ENCODE results near the gene NCAM1. TPM values are rescaled to one million over a fixed set of nuclear protein-coding genes. Genes with fewer than 3 reads are reported as not detected.

NCAM1 gene
- total RNA-seq, 1 experiment from 2014 or later, result 0.22 TPM

DNA sequence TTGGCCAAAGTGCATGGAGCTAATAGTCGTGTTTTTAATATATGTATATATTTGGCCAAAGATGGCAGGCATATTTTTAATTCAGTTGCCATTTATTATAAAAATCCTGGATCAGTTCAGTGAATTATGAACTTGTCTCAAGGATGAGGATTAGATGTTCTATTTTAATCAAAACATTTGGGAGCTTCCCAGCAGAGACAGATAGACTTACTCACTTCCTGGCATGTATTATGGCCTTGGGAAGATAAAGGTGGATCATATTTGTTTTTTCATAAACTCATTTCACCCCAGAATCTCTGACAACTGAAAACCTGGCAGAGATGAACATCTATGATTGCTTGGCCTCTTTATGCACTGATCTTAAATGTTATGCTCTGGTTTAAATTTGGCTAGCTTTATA is 148.8 kb downstream of the NCAM1 start:
- H3K27ac ChIP-seq (ENCODE audit: low read depth, low read length), result no peak overlapping the region
- no peak overlapping the region for H3K9ac ChIP-seq (ENCODE audit: low read length)
- no peaks in the 10 kb centered on the region for H3K9me3 ChIP-seq (ENCODE audit: control insufficient read depth in 1 of 2, insufficient read depth in 1 of 2, low read depth in 1 of 2, low read length in 2 of 2)
- no peaks in the 10 kb centered on the region for H3K79me2 ChIP-seq (ENCODE audit: insufficient read depth, low read length)
- ChIA-PET RAD21 (ENCODE audit: low non-redundant PET in 1 of 2, low total read pairs in 2 of 2, uncharacterized antibody in 2 of 2, unreplicated experiment in 2 of 2) (no interaction called here), POLR2A (no interaction called here), CTCF (no interaction called here)
- no peak for ATAC-seq
- no peak overlapping the region for H3K4me3 ChIP-seq (replicated peaks in 1 of 2; ENCODE audit: low read depth in 1 of 2, low read length in 2 of 2)
- no TSS peak for BruUV-seq (replicated peaks)
- no peak for DNase-seq (ENCODE audit: low read depth, low spot score)
- no peaks in the 10 kb centered on the region for H3K36me3 ChIP-seq (ENCODE audit: control insufficient read depth in 1 of 2, insufficient read depth in 2 of 2, low read length in 2 of 2)
- intact Hi-C loops (cut with micrococcal nuclease), result loop anchor here (5.0 to 10.0 kb wide), 2 partner anchors 815 to 893 kb away; no protein-coding TSS in a partner anchor
- no peaks in the 10 kb centered on the region for H3K4me1 ChIP-seq (ENCODE audit: control insufficient read depth in 1 of 2, insufficient read depth in 2 of 2, low read length in 2 of 2)
- peaks cover 30% of the 10 kb centered on the region for H3K27me3 ChIP-seq (ENCODE audit: insufficient read depth, low read length)
- no peaks in the 10 kb centered on the region for H3K9me2 ChIP-seq (ENCODE audit: insufficient read depth)
- no peak overlapping the region for H3K4me2 ChIP-seq (ENCODE audit: low read length)
- TF ChIP-seq FOSL1 (IDR thresholded peaks at IDR 0.05; ENCODE audit: low read depth), result no peak
- no peak for TF ChIP-seq POLR2A (IDR thresholded peaks at IDR 0.05; ENCODE audit: borderline replicate concordance, extremely low read depth, insufficient read depth, insufficient read length)
- TF ChIP-seq CBX3 (IDR thresholded peaks at IDR 0.05; ENCODE audit: low read depth), result no peak
- TF ChIP-seq, protein P1, sequence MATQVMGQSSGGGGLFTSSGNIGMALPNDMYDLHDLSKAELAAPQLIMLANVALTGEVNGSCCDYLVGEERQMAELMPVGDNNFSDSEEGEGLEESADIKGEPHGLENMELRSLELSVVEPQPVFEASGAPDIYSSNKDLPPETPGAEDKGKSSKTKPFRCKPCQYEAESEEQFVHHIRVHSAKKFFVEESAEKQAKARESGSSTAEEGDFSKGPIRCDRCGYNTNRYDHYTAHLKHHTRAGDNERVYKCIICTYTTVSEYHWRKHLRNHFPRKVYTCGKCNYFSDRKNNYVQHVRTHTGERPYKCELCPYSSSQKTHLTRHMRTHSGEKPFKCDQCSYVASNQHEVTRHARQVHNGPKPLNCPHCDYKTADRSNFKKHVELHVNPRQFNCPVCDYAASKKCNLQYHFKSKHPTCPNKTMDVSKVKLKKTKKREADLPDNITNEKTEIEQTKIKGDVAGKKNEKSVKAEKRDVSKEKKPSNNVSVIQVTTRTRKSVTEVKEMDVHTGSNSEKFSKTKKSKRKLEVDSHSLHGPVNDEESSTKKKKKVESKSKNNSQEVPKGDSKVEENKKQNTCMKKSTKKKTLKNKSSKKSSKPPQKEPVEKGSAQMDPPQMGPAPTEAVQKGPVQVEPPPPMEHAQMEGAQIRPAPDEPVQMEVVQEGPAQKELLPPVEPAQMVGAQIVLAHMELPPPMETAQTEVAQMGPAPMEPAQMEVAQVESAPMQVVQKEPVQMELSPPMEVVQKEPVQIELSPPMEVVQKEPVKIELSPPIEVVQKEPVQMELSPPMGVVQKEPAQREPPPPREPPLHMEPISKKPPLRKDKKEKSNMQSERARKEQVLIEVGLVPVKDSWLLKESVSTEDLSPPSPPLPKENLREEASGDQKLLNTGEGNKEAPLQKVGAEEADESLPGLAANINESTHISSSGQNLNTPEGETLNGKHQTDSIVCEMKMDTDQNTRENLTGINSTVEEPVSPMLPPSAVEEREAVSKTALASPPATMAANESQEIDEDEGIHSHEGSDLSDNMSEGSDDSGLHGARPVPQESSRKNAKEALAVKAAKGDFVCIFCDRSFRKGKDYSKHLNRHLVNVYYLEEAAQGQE (IDR thresholded peaks at IDR 0.05; ENCODE audit: low read depth), result no peak
- no peak for TF ChIP-seq EZH2 (IDR thresholded peaks at IDR 0.05)
- TF ChIP-seq, protein P2, sequence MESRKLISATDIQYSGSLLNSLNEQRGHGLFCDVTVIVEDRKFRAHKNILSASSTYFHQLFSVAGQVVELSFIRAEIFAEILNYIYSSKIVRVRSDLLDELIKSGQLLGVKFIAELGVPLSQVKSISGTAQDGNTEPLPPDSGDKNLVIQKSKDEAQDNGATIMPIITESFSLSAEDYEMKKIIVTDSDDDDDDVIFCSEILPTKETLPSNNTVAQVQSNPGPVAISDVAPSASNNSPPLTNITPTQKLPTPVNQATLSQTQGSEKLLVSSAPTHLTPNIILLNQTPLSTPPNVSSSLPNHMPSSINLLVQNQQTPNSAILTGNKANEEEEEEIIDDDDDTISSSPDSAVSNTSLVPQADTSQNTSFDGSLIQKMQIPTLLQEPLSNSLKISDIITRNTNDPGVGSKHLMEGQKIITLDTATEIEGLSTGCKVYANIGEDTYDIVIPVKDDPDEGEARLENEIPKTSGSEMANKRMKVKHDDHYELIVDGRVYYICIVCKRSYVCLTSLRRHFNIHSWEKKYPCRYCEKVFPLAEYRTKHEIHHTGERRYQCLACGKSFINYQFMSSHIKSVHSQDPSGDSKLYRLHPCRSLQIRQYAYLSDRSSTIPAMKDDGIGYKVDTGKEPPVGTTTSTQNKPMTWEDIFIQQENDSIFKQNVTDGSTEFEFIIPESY (IDR thresholded peaks at IDR 0.05; ENCODE audit: extremely low read depth, insufficient replicate concordance, low read length), result no peak
- TF ChIP-seq EGR1 (IDR thresholded peaks at IDR 0.05; ENCODE audit: low read depth), result no peak
- TF ChIP-seq, protein P3, sequence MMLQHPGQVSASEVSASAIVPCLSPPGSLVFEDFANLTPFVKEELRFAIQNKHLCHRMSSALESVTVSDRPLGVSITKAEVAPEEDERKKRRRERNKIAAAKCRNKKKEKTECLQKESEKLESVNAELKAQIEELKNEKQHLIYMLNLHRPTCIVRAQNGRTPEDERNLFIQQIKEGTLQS (IDR thresholded peaks at IDR 0.05), result no peak
- TF ChIP-seq YY1 (IDR thresholded peaks at IDR 0.05; ENCODE audit: extremely low read depth, insufficient replicate concordance, low read depth, low read length), result no peak
- no peak for TF ChIP-seq ZNF274 (IDR thresholded peaks at IDR 0.05; ENCODE audit: low read depth, low read length)
- no peak for TF ChIP-seq JUND (IDR thresholded peaks at IDR 0.05)
- no peak for TF ChIP-seq ZFX (IDR thresholded peaks at IDR 0.05)
- TF ChIP-seq, protein P4, sequence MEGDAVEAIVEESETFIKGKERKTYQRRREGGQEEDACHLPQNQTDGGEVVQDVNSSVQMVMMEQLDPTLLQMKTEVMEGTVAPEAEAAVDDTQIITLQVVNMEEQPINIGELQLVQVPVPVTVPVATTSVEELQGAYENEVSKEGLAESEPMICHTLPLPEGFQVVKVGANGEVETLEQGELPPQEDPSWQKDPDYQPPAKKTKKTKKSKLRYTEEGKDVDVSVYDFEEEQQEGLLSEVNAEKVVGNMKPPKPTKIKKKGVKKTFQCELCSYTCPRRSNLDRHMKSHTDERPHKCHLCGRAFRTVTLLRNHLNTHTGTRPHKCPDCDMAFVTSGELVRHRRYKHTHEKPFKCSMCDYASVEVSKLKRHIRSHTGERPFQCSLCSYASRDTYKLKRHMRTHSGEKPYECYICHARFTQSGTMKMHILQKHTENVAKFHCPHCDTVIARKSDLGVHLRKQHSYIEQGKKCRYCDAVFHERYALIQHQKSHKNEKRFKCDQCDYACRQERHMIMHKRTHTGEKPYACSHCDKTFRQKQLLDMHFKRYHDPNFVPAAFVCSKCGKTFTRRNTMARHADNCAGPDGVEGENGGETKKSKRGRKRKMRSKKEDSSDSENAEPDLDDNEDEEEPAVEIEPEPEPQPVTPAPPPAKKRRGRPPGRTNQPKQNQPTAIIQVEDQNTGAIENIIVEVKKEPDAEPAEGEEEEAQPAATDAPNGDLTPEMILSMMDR (IDR thresholded peaks at IDR 0.05 in 2 of 3, conservative IDR thresholded peaks at IDR 0.05 in 1 of 3; ENCODE audit: borderline replicate concordance in 1 of 3, insufficient read depth in 1 of 3, low read depth in 2 of 3, low read length in 2 of 3), result no peak
- TF ChIP-seq SP1 (IDR thresholded peaks at IDR 0.05; ENCODE audit: low read depth), result no peak
- TF ChIP-seq TCF7L2 (IDR thresholded peaks at IDR 0.05; ENCODE audit: borderline replicate concordance, extremely low read depth, insufficient read depth, insufficient read length), result no peak
- TF ChIP-seq POLR2AphosphoS5 (IDR thresholded peaks at IDR 0.05; ENCODE audit: low read depth, low read length), result no peak
- TF ChIP-seq SIN3A (IDR thresholded peaks at IDR 0.05; ENCODE audit: low read depth), result no peak
- no peak for TF ChIP-seq EZH2phosphoT487 (IDR thresholded peaks at IDR 0.05; ENCODE audit: borderline replicate concordance)
- no peak for TF ChIP-seq RAD21 (IDR thresholded peaks at IDR 0.05; ENCODE audit: low read depth)
- TF ChIP-seq SRF (IDR thresholded peaks at IDR 0.05; ENCODE audit: low read depth), result no peak
- no peaks in the 10 kb centered on the region for H4K20me1 ChIP-seq (ENCODE audit: insufficient read depth)
- H2AFZ ChIP-seq (ENCODE audit: low read depth, low read length, poor library complexity, severe bottlenecking), result no peak overlapping the region
